Measurements from ENCODE around the gene TLCD1. TPM values are rescaled to one million over a fixed set of nuclear protein-coding genes. Genes with fewer than 3 reads are reported as not detected.

The TLCD1 gene
- total RNA-seq, 1 donor, result 1.1 TPM

DNA sequence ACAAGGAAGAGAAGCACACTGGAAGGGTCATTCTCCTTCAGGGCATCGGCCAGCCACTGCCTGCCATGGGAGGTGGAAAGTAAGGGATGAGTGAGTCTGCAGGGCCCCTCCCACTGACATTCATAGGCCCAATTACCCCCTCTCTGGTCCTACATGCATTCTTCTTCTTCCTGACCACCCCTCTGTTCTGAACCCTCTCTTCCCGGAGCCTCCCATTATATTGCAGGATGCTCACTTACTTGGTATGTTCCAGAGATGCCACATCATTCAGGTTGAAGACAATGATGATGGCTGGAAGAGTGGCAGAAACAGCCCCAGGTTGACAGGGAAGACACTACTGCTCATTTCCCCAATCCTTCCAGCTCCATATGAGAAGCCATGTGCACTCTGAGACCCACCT, 10.8 kb downstream of the TLCD1 start:
- DNase-seq (ENCODE audit: low read depth in 2 of 3, low spot score in 2 of 3), result no peak

DNA sequence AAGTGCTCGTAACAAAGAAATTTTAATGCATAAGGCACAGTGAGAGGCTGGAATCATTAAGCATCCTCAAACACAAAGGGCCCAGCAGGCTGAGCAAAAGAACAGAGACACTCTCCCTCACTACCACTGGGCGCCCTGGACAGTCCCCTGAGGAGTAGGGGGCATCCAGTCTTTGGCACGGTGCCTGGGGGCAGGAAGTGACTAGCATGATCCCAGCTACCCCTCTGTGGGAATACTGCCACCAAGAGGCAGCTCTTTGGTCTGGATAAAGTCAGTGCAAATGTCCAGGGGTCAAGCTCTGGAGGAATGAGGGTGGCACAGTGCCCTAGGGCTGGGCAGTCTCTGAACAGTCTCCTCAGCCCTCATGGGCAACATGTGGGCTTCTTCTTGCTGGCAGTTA, 11.8 kb downstream of the TLCD1 start:
- DNase-seq (ENCODE audit: low read depth in 2 of 3, low spot score in 2 of 3), result no peak

DNA sequence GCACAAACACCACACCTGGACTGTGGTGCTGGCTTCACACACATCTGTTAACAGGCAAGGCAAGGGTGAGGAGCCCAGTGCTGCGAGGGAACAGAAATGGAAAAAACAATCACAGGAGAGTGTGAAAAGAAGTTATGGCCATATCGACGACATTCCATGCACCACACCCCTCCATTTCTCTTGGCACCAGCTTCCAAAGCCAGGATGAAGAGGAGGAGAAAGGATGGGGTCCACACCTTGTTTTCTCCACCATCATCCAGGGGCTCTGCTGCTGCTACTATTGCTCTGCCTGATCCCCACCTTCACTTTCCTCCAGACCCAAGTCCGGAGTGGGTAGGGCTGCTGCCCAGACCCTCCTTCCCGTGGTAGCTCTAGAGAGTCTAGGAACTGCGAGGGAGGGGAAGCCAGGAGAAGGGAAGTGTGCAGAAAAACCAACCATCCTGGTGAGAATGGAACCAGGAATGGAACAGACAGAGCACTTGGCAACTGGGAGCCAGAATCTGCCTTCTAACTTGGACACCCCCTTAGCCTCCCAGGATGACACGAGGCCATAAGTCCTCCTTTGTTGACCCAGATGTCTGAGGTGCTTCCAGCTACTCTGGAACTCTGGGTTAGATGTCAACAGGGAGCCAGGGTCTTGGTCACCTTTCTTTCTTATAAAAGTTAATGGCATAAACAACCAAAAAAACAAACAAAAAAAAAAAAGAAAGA, 13.2 kb downstream of the TLCD1 start:
- DNase-seq (ENCODE audit: low read depth in 2 of 3, low spot score in 2 of 3), result no peak

DNA sequence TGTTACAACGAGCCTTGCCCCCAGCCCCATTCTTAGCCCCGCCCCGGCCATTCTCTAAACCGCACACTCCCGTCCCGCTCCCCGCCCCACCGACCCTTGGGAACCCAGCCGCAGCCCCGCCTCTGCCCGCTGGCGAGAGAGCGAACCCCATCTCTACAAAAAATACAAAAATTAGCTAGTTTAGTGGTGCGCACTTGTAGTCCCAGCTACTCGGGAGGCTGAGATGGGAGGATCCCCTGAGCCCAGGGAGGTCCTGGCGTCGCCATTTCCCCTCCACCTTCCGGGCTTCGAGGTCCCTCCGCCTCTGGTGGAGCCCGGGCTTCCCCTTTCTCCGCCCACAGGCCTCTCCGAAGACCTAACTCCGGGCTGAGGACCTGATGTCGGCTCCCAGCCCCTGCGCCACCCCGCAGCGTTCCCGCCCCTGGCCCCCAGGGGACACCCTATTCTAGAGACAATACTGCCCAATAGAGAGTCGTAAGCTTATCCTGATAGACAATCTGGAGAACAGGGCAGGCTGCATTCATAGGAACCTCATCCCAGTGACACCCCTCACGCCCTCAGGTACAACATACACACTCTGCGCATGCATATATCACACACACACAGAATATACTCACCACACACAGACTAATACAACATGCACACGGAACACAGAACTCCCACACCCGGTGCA, 13.9 kb downstream of the TLCD1 start:
- peak in 2 of 3 donors; percentile 89 to 92 for DNase-seq (ENCODE audit: low read depth in 2 of 3, low spot score in 2 of 3)

DNA sequence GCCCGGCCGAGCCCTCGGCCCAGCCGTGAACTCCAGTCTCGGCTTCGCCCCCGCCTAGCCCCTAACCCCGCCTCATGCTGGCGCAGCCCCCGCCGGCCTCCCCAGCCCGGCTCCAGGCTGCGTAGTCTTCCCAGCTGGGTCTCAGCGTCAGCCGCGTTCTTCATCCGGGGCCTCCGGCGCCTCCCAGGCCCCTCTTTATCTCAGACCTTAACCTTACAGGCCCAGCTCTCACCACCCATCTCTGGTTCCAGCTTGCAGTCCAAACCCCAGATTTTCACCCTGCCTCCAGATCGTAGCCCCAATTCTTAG, 14.4 kb downstream of the TLCD1 start, which contains the start of gene PROCA1:
PROCA1 (minus strand) TSS at position 166 of the 309 bp plus-strand sequence. CDS start 228 bp downstream, outside the sequence.
- no peak for DNase-seq (ENCODE audit: low read depth in 2 of 3, low spot score in 2 of 3)

DNA sequence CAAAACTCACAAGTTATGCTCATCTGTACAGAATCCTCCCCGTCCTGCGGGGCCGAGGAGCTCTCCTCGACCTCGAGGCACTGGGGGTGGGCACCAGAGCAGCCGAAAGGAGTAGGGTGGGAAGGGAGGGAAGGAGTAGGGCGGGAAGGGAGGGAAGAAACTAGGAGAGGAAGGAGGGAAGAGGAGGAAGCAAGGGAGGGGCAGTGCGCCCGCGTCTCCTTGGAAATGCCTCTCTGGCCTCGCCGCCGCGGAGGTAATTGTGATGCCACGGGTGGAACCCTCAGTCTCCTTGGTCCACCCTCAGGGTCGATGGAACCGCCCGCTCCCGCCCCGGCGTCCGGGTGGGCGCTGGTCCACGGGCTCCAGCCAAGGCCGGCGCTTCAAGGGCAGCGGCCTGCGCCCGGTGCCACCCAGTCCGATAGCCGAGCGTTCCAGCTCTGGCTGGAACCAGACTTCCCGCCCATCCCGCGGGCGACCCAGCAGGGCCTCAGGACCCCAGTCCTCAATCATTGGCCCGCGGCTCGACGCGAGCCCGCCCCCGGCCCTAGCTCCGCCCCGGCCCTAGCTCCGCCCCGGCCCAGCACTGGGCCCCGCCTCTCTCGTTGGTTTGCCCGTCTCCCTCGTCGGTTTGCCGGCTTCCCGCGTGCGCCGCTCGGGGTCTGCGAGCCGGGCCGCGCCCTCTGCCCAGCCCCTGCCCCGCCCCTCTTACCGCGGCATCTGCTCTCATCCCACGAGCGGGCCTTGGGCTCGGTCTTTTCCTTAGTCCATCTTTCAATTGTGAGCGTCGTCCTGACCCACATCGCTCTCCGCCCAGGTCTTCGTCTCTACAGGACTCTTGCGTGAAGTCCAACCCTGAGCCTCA, 14.9 kb downstream of the TLCD1 start:
- peak in 2 of 3 donors; percentile 82 to 91 for DNase-seq (ENCODE audit: low read depth in 2 of 3, low spot score in 2 of 3)

DNA sequence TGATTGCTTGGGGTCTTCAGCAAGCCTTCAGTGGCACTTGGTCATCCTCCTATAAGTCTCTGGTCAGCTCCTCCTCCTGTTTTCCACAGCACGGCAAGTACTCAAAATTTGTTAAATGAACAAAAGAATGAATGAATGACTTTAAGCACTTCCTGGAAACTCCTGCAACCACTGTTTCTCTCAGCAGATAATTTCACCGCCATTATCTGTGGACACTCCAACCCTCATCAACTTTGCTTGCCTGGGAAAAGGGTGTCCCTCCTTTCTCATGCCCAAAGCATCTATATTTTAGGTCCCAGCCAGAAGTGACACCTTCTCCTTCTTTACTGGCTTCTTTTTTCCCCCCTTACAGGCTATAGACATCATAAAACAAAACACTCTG, 18.7 kb downstream of the TLCD1 start:
- no peak for DNase-seq (ENCODE audit: low read depth in 2 of 3, low spot score in 2 of 3)

DNA sequence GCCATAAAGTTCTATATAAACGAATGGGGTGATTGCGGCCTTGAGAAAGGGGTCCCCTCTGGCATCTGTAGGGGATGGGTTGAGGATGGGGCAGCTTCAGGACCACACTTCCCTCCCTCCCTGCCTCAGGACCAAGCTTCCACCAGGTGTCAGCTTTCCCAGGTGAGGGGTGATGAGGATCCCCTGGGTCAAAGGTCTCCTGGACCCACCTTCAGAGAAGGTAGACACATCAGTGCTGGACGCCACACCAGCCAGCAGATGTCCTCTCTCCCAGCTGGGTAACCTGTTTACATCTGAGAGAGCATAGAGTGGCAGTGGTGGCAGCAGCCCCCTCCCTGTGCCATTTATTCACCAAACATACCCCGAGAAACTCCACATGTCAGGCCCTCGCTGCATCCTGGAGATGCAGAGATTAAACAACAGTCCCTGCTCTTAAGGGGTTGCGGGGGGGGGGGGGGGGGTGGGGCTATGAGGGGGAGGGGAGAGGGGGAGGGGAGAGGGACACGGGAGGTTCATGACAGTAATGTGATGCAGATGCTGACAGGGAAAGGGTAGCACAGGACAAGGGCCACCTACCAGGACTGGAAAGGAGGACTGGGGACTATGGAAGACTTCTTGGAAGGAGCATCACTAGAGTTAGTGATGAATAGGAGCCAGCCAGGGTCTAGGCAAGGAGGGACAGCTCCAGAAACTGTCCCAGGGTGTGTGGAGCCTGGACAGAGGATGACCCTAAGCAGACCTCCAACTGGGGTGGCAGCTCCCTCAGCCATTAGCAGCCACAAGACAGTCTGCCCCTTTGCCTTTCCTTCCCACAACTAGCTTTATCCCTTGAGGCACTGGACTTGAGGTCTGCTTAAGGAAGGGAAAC, 19.3 kb downstream of the TLCD1 start:
- no peak for DNase-seq (ENCODE audit: low read depth in 2 of 3, low spot score in 2 of 3)

DNA sequence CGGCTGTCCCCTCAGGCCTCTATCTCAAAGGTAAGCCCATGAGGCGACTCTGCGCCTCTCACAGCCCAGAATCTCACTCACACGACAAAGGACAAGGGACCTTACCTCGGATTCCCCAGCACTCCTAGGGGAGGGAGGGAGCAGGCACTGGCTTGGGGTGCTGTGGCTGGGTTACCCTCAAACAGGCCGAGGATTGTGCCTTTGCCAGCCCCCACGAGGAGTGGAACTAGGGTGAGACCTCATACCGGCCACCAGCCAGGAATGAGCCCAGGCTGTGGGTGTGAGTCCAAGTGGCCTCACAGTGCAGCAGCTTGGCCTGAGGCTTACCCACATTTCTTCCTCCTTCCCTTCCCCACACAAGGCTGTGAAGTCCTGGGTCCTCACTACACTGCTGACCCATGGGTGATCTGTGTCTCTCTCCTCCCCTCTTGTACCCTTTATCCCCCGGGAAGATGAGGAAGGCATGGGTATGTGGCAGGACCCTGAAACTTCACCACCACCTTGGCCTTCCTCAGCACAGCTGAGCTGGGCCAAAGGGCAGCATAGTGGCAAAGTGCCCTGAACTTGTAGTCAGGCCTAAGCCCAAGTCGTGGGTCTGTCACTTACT, 20.2 kb downstream of the TLCD1 start:
- no peak for DNase-seq (ENCODE audit: low read depth in 2 of 3, low spot score in 2 of 3)

DNA sequence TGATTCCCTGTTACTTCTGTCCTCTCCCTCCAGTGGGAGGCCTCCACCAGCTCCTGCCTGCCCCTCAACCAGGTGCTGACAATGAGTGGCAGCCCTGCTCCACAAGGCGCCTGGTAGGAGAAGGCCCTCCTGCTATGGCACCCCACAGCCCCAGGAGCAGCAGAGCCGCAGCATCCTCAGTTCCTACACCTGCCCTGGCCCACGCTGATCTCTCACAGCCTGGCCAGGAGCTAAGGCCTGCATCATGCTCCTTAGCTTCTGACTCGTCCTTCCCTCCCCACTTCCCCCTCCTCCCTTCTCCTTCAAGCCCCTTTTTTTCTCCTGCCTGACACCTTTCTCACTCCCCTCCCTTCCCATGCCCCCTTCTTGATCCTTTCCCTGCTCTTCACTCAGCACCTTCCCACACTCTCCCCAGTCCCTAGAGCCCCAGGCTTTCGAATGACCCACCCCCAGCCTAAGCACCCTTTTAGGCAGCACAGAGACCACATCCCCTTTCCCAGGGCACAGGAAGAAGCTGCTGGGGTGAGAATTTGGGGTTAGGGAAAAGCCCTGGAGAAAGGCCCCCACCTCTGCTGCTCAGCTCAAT, 20.9 kb downstream of the TLCD1 start:
- no peak for DNase-seq (ENCODE audit: low read depth in 2 of 3, low spot score in 2 of 3)

DNA sequence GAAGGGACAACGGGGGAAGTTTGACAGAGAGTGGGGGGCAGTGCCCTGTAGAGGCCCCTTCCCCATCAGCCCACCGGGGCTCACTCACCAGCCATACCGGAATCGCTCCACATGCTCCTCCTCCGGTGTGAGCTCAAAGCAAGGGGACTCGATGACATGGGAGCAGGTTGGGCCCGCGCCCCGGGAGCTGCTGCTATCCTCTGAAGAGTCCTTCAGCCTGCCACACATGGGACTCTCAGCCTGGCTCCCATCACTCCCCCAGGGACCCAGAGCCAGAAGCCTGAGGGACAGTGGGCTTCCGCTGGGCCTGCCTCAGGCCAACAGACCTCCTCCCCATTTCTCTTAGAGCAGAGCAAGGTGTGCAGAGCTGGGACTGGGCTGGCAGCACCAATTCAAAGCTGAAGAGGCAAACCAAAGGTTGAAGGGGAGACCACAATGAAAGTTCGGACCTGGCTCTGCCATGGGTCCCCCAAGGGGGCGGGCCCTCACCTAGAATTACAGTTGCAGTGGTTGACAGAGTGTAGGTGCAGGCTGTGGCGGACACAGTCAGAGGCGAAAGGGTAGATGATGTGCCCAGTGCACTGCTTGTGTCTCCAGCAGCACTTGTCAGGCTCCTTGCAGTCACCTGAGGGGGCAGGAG, 21.7 kb downstream of the TLCD1 start:
- DNase-seq (ENCODE audit: low read depth in 2 of 3, low spot score in 2 of 3), result no peak

DNA sequence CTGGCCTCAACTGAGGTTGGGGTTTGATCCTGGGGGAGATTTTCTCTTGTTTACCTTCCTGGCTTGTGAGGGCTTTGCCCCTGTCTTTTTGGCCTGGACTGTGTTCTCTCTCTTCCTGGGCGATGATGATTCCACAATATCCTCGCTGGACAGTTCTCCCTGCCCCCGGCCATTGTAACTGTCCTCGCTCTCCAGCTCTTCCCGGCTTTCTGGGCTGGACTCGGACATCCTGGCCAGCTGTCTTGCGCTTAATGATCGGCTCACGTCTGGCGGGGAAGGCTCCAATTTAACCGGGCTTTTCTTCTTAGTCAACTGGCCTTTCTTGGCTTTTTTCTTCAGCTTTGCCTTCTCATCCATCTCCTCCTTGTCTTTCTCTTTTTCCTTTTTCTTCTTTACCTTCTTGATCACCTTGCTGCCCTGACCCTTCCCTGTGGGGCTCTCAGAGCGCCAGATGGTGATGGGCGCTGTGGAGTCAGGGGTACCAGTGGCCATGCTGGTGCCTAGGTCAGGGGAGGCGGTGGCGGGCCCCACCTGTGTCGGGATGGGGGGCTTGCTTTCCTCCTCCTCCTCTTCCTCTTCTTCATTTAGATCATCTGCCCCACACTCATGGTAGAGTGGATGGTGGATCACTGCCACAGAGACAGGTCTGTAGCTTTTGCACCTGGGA, 22.3 kb downstream of the TLCD1 start:
- no peak for DNase-seq (ENCODE audit: low read depth in 2 of 3, low spot score in 2 of 3)

DNA sequence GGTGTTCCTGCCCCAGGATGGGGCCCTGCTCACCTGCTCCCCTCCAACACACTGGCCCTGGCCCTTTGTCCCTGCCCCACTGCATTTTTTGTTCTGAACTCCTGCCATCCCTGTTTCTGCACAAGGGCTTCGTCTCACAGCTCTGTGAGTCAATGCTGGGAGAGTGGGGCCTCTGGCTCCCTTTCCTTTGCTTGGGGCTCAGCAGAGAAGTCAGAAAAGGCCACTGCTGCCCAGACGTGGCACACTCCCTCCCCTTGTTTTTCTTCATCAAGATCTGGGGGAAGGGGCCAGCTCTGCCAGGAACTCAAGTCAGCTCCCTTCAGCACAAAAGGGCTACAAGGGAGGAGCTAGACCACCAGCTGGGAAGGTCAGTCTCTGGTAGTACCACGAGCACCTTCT, 23.3 kb downstream of the TLCD1 start:
- DNase-seq (ENCODE audit: low read depth in 2 of 3, low spot score in 2 of 3), result no peak

DNA sequence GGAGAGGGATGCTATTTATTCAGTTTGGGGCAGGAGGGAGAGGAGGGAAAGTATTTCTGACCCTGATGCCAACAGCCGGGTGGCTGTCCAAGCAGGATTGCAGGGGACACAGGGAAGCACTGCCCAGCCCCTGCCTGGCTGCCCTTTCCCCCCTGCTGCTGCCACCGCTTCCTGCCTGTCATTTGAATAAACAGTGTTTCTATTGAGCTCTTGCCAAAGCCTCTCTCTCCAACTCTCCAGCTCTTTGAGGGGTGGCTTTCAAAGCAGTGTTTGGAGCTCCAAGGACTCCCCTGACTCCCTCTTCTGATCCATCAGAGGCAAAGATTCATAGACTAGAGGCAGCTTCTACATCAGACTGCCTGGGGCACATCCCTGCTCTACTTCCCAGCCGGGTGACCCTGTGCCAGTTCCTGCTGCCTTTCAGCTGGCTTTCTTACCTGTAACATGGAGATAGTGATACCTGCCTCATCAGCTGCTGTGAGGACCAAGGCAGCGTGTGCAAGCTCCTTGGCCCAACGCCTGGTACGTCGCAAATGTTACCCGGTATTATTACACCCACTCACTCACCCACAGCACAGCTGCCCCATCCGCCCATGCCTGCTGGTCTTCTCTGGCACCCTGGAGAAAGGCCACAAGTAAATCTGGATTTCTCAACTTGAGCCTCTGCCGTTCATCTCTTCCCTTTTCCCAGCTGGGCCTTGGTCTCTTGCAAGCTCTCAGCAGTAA, 23.8 kb downstream of the TLCD1 start:
- DNase-seq (ENCODE audit: low read depth in 2 of 3, low spot score in 2 of 3), result no peak

DNA sequence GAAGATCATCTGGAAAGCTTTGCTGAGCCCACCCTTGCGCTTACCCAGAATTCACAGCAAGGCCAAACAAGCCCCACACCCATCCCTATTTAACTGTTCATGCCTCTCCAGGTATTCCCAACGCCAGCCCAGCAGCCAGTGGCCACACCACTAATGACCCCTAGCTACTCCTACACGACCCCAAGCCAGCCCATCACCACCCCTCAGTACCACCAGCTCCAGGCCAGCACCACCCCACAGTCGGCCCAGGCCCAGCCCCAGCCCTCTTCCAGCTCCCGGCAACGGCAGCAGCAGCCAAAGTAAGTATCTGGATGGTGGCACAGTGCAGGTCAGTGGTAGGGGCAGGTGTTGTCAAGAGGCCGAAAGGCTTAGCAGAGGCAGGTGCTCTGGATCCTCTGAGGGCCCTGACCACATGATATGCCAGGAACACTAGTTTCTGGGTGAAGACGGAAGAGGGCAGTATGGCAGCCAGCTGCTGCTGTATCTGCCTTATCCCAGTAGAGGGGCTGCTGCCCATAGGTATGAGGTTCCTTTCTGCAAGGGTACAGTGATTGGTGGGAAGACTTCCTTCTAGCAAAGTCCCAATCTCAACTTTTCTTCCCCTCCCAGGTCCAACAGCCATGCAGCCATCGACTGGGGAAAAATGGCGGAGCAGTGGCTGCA, 25.1 kb downstream of the TLCD1 start:
- no peak for DNase-seq (ENCODE audit: low read depth in 2 of 3, low spot score in 2 of 3)

DNA sequence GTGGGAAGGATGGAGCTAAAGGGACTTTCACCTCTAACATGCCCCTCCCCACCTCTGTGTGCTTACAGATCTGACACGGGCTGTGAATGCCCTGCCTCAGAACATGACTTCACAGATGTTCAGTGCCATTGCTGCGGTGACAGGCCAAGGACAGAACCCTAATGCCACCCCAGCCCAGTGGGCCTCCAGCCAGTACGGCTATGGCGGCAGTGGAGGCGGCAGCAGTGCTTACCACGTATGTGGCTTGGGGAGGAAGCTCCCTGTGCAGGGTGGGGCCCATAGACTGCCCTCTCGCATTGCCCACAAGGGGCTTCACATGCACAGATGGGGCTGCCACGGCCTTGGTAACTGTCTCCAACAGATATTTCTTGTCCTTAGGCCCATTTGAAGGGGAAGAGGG, 25.8 kb downstream of the TLCD1 start:
- no peak for DNase-seq (ENCODE audit: low read depth in 2 of 3, low spot score in 2 of 3)

DNA sequence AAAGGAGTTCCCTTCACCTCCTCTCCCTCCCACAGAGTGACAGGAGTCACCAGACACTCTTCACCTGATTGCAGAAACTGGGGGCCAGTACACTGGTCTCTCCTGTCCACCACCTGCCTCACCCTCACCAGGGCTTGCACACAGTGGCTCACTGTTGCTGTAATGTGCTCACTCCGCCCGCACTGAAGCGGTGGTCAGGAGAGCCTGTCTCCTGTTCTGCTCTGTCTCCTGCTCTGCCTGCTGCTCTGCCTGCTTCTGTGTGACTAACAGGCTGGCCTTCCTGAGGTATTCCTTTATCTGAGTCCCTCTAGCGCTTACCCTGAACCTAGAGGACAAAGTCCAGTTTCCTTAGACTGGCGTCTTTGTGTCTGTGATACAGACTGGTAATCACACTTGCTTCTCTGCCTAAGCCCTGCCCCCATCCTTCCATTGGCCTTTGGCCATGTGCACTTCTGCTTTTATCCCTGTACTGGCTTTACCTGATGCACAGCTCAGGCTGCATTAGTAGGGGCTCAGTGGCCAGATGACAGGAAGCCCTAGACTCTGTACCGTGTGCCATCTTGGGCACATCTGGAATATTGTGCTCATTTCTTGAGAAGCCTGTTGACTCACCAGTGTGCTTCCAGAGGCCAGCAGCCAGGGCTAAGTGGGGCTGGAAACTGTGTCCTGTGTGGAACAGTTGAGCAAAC, 27.6 kb downstream of the TLCD1 start:
- DNase-seq (ENCODE audit: low read depth in 2 of 3, low spot score in 2 of 3), result no peak
